ENCODE results near the gene TRMT10C.
"Not testable (repeated sequence)": the region's sequence is repeated elsewhere in the genome, so short reads cannot be mapped to it uniquely, and the experiment has no call there.

TRMT10C gene

DNA sequence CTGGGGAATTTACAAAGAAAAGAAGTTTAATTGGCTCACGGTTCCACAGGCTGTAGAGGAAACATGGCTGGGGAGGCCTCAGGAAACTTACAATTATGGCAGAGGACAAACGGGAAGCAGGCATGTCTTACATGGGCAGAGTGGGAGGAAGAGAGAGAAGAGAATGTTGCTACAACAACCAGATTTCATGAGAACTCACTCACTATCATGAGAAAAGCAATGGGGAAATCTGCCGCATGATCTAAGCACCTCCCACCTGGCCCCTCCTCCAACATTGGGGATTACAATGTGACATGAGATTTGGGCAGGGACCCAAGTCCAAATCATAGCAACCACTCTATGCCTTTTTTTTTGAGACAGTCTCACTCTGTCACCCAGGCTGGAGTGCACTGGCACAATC, 41.1 kb downstream of the TRMT10C start:
- DNase-seq (ENCODE audit: low spot score): no peak
- in situ Hi-C loops (cut with MboI; ENCODE audit: low pct_unique_long_range_greater_than_20kb, low sequenced_read_pairs, unreplicated experiment): no loop called here
- TF ChIP-seq, protein P1, sequence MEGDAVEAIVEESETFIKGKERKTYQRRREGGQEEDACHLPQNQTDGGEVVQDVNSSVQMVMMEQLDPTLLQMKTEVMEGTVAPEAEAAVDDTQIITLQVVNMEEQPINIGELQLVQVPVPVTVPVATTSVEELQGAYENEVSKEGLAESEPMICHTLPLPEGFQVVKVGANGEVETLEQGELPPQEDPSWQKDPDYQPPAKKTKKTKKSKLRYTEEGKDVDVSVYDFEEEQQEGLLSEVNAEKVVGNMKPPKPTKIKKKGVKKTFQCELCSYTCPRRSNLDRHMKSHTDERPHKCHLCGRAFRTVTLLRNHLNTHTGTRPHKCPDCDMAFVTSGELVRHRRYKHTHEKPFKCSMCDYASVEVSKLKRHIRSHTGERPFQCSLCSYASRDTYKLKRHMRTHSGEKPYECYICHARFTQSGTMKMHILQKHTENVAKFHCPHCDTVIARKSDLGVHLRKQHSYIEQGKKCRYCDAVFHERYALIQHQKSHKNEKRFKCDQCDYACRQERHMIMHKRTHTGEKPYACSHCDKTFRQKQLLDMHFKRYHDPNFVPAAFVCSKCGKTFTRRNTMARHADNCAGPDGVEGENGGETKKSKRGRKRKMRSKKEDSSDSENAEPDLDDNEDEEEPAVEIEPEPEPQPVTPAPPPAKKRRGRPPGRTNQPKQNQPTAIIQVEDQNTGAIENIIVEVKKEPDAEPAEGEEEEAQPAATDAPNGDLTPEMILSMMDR (IDR thresholded peaks at IDR 0.05; ENCODE audit: extremely low read depth, insufficient read depth, missing control alignments): no peak

DNA sequence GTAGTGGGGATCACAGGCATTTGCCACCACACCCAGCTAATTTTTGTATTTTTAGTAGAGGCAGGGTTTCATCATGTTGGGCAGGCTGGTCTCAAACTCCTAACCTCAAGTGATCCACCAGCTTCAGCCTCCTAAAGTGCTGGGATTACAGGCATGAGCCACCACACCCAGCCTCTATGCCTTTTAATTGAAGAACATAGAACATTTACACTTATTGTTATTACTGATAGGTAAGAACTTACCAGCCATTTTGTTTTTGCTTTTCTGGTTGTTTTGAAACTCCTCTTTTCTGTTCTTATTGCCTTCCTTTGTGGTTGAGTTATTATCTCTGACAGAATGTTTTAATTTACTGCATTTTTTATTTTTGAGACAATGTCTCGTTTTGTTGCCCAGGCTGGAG, 41.5 kb downstream of the TRMT10C start:
- in situ Hi-C loops (cut with MboI; ENCODE audit: low pct_unique_long_range_greater_than_20kb, low sequenced_read_pairs, unreplicated experiment): no loop called here
- no peak for DNase-seq (ENCODE audit: low spot score)
- TF ChIP-seq, protein P1 (IDR thresholded peaks at IDR 0.05; ENCODE audit: extremely low read depth, insufficient read depth, missing control alignments): no peak

DNA sequence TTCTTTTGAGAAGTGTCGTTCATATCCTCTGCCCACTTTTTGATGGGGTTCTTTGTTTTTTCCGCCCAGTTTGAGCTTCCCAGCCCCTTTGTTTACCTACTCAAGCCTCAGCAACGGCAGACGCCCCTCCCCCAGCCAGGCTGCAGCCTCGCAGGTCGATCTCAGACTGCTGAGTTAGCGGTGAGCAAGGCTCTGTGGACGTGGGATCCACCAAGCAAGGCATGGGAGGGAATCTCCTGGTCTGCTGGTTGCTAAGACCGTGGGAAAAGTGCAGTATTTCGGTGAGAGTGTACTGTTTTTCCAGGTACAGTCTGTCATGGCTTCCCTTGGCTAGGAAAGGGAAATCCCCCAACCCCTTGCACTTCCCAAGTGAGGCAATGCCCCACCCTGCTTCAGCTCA, 43.7 kb downstream of the TRMT10C start:
- in situ Hi-C loops (cut with MboI; ENCODE audit: low pct_unique_long_range_greater_than_20kb, low sequenced_read_pairs, unreplicated experiment); DNase-seq (ENCODE audit: low spot score): not testable (repeated sequence)

DNA sequence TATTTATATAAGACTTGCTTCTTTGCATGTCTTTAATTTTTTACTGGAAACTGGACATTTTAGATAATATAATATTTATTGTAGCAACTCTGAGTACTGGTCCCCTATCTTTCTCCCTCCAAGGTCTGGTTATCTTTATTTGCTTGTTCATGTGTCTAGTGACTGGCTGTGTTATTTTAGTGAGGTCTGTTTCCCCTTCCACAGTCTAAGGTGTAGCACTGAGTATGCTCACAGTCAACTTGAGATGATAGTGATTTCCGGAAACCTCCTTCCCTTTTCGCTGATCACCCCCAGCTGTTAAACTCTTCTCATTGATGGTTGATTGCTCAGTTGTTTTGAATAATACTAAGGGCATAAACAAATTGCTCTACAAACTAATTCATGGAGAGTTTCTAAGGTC, 49.4 kb downstream of the TRMT10C start:
- no peak for DNase-seq (ENCODE audit: low spot score)
- TF ChIP-seq, protein P1 (IDR thresholded peaks at IDR 0.05; ENCODE audit: extremely low read depth, insufficient read depth, missing control alignments): no peak
- in situ Hi-C loops (cut with MboI; ENCODE audit: low pct_unique_long_range_greater_than_20kb, low sequenced_read_pairs, unreplicated experiment): no loop called here

DNA sequence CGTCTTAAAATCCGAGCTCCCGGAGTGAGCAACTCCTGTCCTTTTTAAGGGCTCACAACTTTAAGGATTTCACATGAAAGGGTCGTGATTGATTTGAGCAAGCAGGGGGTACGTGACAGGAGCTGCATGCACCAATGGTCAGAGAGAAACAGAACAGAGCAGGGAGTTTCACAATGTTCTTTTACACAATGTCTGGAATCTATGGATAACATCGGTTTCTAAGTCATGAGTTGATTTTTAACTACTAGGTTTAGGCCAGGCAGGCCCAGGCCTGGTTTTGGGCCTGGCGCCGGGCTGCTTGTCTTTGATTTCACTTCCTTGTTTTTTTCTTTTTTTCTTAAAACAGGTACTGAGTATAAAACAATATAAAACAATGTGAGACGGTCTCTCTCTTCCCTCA, 51.3 kb downstream of the TRMT10C start:
- DNase-seq (ENCODE audit: low spot score); in situ Hi-C loops (cut with MboI; ENCODE audit: low pct_unique_long_range_greater_than_20kb, low sequenced_read_pairs, unreplicated experiment): not testable (repeated sequence)

DNA sequence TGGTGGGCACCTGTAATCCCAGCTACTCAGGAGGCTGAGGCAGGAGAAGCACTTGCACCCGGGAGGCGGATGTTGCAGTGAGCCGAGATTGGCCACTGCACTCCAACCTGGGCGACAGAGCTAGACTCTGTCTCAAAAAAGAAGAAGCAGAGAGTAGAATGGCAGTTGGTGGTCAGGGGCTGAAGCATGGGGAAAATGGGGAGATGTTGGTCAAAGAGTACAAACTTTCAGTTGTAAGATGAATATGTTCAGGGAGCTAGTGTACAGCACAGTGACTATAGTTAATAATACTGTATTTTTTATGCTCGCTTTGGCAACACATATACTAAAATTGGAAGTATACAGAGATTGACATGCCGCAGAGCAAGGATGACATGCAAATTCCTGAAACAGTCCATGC, 53.9 kb downstream of the TRMT10C start:
- no peak for DNase-seq (ENCODE audit: low spot score)
- in situ Hi-C loops (cut with MboI; ENCODE audit: low pct_unique_long_range_greater_than_20kb, low sequenced_read_pairs, unreplicated experiment): no loop called here
- TF ChIP-seq, protein P1 (IDR thresholded peaks at IDR 0.05; ENCODE audit: extremely low read depth, insufficient read depth, missing control alignments): no peak

Measured in GM13977 (cell line).